Activated CD8-positive, alpha-beta T cell treated with anti-CD3 and anti-CD28 coated beads, Interleukin-2, amount 10 ng/mL, durations not matched to agents 7 days and 5 days (primary cell): Measurements from ENCODE around the gene SIPA1L3. TPM values are rescaled to one million over a fixed set of nuclear protein-coding genes. Genes with fewer than 3 reads are reported as not detected.

Source experiments
- ATAC-seq: fragments of 150-1000 bp; cut with Tn5 transposase; one replicate; pipeline ENCODE4 v1.10.0; 2021; ENCODE audit warnings: moderate library complexity
- CTCF ChIA-PET: fragments of 350-600 bp; sonication (Branson Sonifier 250); formaldehyde crosslinking; loops from one replicate; lab custom pipeline; 2021; ENCODE audit warnings: antibody characterized with exemption; lab: Charles Lee
- POLR2A ChIA-PET: fragments of 350-600 bp; sonication (Branson Sonifier 250); formaldehyde crosslinking; loops from one replicate; lab custom pipeline; 2021; ENCODE audit warnings: antibody characterized with exemption; lab: Charles Lee
- DNase-seq: peaks from one replicate; pipeline ENCODE4 v3.0.0-alpha.2; 2020
- H3K27ac Mint-ChIP-seq: one replicate; pipeline ENCODE4 v1.8.0; 2021; ENCODE audit warnings: mild to moderate bottlenecking, mixed read lengths
- H3K27me3 Mint-ChIP-seq: one replicate; pipeline ENCODE4 v1.8.0; 2021; ENCODE audit warnings: low read depth, mixed read lengths
- H3K36me3 Mint-ChIP-seq: one replicate; pipeline ENCODE4 v1.8.0; 2021; ENCODE audit warnings: low read depth, mixed read lengths
- H3K4me1 Mint-ChIP-seq: one replicate; pipeline ENCODE4 v1.8.0; 2021; ENCODE audit warnings: low read depth, mixed read lengths
- H3K4me3 Mint-ChIP-seq: one replicate; pipeline ENCODE4 v1.8.0; 2021; ENCODE audit warnings: mild to moderate bottlenecking, mixed read lengths
- H3K9me3 Mint-ChIP-seq: one replicate; pipeline ENCODE4 v1.8.0; 2022; ENCODE audit warnings: mixed read lengths; ENCODE audit not compliant: insufficient read depth
- total RNA-seq, 2 experiments: library from RNA; stranded (reverse); gene quantifications; one replicate each; pipeline ENCODE4 v1.2.3, GENCODE V29; 2021

Gene SIPA1L3
- total RNA-seq, 2 experiments from 2014 or later, result 18.3 to 20.2 TPM

DNA sequence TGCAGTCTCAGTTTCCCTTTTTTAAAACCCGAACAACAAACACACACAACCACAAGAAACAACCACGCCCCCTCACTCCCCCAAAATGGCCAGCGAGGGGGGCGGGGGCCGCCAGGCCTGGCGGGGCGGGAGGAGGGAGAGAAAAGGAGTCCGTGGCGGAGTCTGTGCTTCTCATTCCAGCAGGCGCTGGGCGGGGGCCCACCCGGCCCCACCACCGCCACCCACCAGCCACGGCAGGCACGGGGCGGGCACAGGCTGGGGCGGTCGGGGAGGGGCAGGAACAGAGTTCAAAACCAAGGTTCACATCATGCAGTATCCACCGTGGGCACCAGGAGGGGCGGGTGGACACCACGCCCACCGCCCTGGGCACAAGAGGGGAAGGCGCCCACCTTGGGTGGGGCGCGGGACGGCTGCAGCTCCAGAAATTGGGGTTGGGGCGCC, 304.2 kb downstream of the SIPA1L3 start:
- CTCF ChIA-PET, result no interaction called here
- H3K4me3 Mint-ChIP-seq, result no peak overlapping the region
- ATAC-seq, result no peak
- peaks cover 39% of the 10 kb centered on the region for H3K27me3 Mint-ChIP-seq
- DNase-seq, result no peak
- H3K9me3 Mint-ChIP-seq, result no peaks in the 10 kb centered on the region
- POLR2A ChIA-PET, result no interaction called here
- no peak overlapping the region for H3K27ac Mint-ChIP-seq
- H3K36me3 Mint-ChIP-seq, result peaks cover 3% of the 10 kb centered on the region
- peaks cover 13% of the 10 kb centered on the region for H3K4me1 Mint-ChIP-seq

DNA sequence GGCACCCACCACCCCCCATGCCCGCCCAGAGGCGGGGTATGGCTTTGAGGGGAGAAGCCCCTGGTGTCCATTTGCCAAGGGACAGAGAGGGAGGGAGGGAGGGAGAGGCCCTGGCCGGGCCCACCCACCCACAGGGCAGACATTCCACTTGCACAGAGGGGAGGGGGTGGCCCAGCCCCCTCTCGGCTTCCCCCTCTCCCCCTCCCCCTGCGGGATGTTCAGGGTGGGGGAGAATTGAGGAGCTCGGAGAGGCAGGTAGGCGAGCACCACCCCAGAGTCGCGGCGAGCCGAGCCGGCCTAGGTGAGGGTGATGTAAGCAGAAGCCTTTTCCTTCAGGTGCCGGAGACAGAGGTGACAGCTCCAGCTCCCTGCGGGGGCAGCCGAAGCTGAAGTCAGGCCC, 304.8 kb downstream of the SIPA1L3 start:
- Mint-ChIP-seq H3K36me3 (peaks cover 3% of the 10 kb centered on the region), H3K27me3 (peaks cover 39% of the 10 kb centered on the region), H3K4me1 (peaks cover 13% of the 10 kb centered on the region), H3K27ac (no peak overlapping the region), H3K9me3 (no peaks in the 10 kb centered on the region), H3K4me3 (no peak overlapping the region)
- ChIA-PET CTCF (no interaction called here), POLR2A (no interaction called here)
- DNase-seq, result no peak
- no peak for ATAC-seq

DNA sequence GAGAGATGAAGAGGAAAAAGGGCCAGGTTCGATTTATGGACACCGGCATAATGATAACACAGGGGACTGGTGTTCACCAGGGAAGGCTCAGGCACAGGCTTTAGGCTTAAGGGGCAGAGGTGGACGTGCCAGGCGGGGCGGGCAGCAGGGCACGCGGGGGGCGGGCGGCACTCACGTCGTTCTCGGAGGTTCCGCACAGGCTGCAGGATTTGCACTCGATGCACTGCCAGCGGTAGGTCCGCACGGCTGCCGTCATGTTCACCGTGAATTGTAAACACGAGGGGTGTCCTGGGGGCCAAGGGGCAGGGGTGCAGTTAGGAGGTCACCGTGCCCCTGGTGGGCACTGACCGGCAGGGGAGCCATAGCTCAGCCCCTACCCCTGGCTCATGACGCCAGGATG, 306.5 kb downstream of the SIPA1L3 start:
- H3K36me3 Mint-ChIP-seq, result peaks cover 3% of the 10 kb centered on the region
- no peaks in the 10 kb centered on the region for H3K9me3 Mint-ChIP-seq
- CTCF ChIA-PET, result interaction anchor here (0.7 kb wide), 1 partner anchor 311 kb away, joined by 5 read pairs; no protein-coding TSS in a partner anchor
- POLR2A ChIA-PET, result no interaction called here
- ATAC-seq (no peak), DNase-seq (no peak)
- H3K27ac Mint-ChIP-seq, result no peak overlapping the region
- H3K27me3 Mint-ChIP-seq, result peaks cover 37% of the 10 kb centered on the region
- peak overlapping the region; percentile 59 for H3K4me3 Mint-ChIP-seq
- H3K4me1 Mint-ChIP-seq, result peaks cover 13% of the 10 kb centered on the region

DNA sequence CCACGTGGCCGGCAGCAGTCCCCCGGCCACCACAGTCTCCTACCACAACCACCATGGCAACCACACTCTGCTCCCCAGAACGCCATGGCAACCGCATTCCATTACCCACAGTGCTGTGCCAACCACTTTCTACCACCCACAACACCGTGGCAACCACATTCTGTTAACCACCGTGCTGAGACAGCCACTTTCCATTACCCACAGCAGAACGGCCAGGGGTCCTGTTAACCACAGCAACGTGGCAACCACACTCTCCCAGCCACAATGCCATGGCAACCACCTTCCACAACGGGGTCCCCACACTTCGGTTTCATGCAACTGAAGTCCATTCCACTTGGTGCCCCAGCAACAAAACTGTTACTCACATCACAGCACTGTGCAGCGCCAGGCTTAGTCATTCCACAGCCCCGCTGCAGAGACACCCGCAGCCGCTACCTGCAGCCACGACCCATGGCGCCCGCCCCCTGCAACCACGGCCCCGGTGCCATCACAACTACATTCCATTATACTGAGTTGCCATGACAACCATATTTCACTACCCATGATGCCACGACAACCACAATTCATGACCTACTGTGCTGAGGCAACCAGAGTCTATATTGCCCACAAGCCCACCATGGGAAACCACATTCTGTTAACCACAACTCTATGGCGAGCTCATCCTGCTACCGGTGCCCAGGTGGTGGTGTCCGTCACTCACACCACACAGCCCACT, 307.1 kb downstream of the SIPA1L3 start:
- Mint-ChIP-seq H3K27me3 (peaks cover 35% of the 10 kb centered on the region), H3K4me3 (peak overlapping the region; percentile 59), H3K4me1 (peaks cover 13% of the 10 kb centered on the region), H3K36me3 (peaks cover 3% of the 10 kb centered on the region), H3K9me3 (no peaks in the 10 kb centered on the region), H3K27ac (peak overlapping the region; percentile 83)
- CTCF ChIA-PET, result interaction anchor here (0.6 kb wide), 1 partner anchor 312 kb away, joined by 3 read pairs; no protein-coding TSS in a partner anchor
- DNase-seq (peak; percentile 82), ATAC-seq (peak; percentile 89)
- POLR2A ChIA-PET, result interaction anchor here (0.7 kb wide), 1 partner anchor 357 kb away, joined by 3 read pairs; no protein-coding TSS in a partner anchor

DNA sequence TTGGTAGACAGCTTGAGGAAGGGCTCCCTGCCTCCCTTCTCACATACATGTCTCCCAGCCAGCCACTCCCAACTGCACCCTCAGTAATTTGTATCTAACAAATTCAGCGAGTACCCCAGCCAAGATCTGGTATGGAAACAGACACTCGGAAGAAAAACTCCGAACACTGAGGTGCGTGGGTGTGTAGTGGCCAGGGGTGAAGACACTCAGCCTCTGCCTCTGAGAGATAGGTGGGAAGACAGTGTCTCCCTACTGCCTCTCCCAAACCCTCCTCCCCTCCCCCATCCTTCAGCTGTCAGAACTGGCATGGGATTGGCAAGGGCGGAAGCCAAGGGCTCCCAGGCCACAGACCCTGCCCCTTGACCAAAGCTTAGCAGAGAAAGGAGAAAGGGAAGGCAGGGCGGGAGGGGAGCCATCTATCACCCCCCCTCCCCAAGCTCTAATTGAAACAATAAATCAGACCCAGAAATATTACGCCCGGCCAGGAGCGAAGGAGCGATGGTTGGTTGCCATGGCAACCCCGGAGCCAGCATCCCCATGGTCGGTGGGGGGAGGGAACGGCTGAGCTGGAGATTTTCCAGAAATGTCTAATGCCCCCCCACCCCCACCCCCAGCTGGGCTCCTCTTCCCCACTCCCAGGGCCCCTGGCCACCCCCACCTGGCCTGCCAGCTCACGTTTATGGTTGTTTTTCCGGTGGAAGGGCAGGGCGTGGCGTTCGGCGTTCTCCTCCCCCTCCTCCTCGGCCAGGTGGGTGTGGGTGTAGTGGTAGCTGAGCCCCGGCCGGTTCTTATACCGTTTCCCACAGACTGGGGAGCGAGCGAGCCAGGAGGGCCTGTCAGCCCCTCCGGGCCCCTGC, 310.0 kb downstream of the SIPA1L3 start:
- ChIA-PET CTCF (interaction anchor here (1.2 to 1.4 kb wide), 2 partner anchors 8 to 10 kb away, joined by 3 to 4 read pairs; no protein-coding TSS in a partner anchor), POLR2A (interaction anchor here (0.7 kb wide), 1 partner anchor 861 kb away, joined by 3 read pairs; no protein-coding TSS in a partner anchor)
- peaks cover 13% of the 10 kb centered on the region for H3K4me1 Mint-ChIP-seq
- no peak for DNase-seq
- H3K27me3 Mint-ChIP-seq, result peaks cover 28% of the 10 kb centered on the region
- H3K27ac Mint-ChIP-seq, result no peak overlapping the region
- H3K9me3 Mint-ChIP-seq, result no peaks in the 10 kb centered on the region
- no peak for ATAC-seq
- peaks cover 3% of the 10 kb centered on the region for H3K36me3 Mint-ChIP-seq
- H3K4me3 Mint-ChIP-seq, result no peak overlapping the region

DNA sequence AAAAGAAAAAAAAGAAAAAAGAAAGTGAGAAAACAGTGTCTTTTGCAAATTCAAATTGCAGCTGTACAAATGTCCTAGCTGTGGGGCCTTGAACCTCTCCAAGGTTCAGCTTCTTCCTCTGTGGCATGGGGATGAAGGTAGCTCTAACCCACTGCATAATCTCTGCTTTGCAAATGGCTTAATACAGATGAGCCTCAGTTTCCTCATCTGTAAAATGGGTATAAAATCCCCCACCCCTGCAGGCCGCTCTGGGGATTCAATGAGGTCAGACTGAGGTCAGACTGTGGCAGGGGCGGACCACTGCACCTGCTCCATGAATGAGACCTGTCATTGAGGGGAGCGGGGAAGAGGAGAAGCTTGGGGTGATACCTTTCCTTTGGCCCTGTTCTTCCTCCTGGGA, 311.2 kb downstream of the SIPA1L3 start:
- peaks cover 34% of the 10 kb centered on the region for H3K27me3 Mint-ChIP-seq
- no peak overlapping the region for H3K27ac Mint-ChIP-seq
- H3K9me3 Mint-ChIP-seq, result no peaks in the 10 kb centered on the region
- no peak for ATAC-seq
- H3K4me1 Mint-ChIP-seq, result peaks cover 12% of the 10 kb centered on the region
- H3K36me3 Mint-ChIP-seq, result peaks cover 3% of the 10 kb centered on the region
- no peak overlapping the region for H3K4me3 Mint-ChIP-seq
- CTCF ChIA-PET, result interaction anchor here (1.0 kb wide), 1 partner anchor 316 kb away, joined by 5 read pairs; no protein-coding TSS in a partner anchor
- no peak for DNase-seq
- POLR2A ChIA-PET, result interaction anchor here (0.6 kb wide), 1 partner anchor 20 kb away, joined by 4 read pairs; no protein-coding TSS in a partner anchor

DNA sequence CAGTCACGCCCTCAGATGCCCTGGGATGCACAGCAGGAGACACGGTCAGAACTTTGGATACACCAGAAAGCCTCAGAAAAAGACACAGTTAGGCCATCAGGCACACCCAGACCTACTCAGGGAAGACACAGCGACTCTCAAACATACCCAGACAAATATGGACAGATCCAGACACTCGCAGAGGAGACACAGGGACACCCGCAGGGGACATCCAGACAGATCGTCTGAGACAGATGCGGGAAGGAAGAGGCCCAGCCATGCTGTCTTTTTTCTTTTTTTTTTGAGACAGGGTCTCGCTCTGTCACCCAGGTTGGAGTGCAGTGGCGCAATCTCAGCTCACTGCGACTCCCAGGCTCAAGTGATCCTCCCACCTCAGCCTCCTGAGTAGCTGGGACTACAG, 312.2 kb downstream of the SIPA1L3 start:
- Mint-ChIP-seq H3K27ac (no peak overlapping the region), H3K4me3 (no peak overlapping the region), H3K36me3 (no peaks in the 10 kb centered on the region), H3K4me1 (peaks cover 10% of the 10 kb centered on the region), H3K27me3 (peaks cover 36% of the 10 kb centered on the region), H3K9me3 (no peaks in the 10 kb centered on the region)
- ChIA-PET CTCF (interaction anchor here (0.7 kb wide), 1 partner anchor 11 kb away, joined by 3 read pairs; no protein-coding TSS in a partner anchor), POLR2A (no interaction called here)
- DNase-seq (no peak), ATAC-seq (no peak)

DNA sequence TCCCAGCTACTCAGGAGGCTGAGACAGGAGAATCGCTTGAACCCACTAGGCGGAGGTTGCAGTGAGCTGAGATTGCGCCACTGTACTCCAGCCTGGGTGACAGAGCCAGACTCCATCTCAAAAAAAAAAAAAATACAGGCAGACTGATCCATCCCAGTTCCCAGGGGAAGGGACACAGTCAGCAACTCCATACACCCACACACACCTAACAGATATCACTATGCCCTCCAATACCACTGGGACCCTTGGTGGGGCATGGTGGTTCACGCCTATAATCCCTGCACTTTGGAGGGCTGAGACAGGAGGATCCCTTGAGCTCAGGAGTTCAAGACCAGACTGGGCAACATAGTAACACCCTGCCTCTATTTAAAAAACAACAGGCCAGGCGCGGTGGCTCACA, 314.4 kb downstream of the SIPA1L3 start:
- no peaks in the 10 kb centered on the region for H3K36me3 Mint-ChIP-seq
- no peaks in the 10 kb centered on the region for H3K9me3 Mint-ChIP-seq
- ChIA-PET CTCF (no interaction called here), POLR2A (no interaction called here)
- H3K4me3 Mint-ChIP-seq, result no peak overlapping the region
- H3K4me1 Mint-ChIP-seq, result peaks cover 10% of the 10 kb centered on the region
- peaks cover 38% of the 10 kb centered on the region for H3K27me3 Mint-ChIP-seq
- no peak for ATAC-seq
- no peak overlapping the region for H3K27ac Mint-ChIP-seq
- DNase-seq, result no peak

DNA sequence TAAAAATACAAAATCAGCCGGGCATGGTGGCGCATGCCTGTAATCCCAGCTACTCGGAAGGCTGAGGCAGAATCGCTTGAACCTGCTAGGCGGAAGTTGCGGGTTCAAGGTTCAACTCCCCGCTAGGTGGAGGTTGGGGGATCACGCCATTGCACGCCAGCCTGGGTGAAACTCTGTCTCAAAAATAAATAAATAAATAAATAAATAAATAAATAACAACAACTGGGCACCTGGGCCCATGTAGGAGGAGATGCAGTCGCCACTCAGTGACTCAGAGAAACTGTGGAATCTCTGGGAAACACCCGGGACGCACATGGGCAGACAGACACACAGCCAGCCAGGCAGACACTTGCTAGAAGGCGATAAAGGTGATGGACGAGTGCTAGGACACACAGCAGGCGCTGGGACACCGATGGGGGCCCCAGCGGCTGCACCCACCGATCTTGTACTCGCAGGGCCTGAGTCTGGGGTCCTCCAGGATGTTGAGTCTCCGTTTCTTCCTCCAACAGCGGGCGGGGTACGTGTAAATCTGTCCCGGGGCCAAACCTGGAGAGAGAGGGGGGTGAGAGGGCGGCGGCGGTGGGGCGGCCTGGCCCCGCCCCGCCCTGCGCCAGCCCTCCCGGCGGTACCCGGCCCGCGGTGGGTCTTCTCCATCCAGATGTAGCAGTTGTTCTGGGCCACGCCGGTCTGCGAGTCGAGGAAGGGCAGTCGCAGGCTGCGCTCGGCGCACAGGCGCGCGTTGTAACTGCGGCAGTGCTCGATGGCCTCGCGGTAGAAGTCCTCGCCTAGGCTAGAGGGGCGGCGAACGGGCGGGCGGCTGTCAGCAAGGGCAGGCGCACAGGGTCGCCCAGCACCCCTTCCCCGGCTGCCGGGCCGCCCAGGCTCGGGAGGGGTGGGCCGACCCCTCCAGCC, 315.2 kb downstream of the SIPA1L3 start:
- Mint-ChIP-seq H3K27me3 (peaks cover 44% of the 10 kb centered on the region), H3K27ac (no peak overlapping the region), H3K4me3 (no peak overlapping the region), H3K9me3 (no peaks in the 10 kb centered on the region), H3K36me3 (no peaks in the 10 kb centered on the region), H3K4me1 (peaks cover 10% of the 10 kb centered on the region)
- ChIA-PET CTCF (no interaction called here), POLR2A (no interaction called here)
- no peak for ATAC-seq
- no peak for DNase-seq

DNA sequence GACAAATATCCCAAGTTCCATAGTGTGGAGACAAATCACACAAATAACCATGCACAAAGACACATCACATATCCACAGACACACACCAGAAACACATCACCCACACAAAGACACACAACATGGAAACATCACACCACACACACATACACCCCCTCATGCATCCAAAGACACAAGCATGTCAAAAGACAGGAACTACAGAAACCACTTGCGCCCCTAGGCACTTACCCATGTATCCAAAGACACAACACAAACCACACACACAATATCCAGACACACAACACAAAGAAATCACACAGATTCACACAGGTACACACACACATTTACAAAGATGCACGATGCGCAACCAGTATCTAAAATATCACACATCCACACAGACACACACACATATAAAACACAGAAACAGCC, 316.1 kb downstream of the SIPA1L3 start:
- Mint-ChIP-seq H3K4me3 (no peak overlapping the region), H3K4me1 (peaks cover 10% of the 10 kb centered on the region), H3K9me3 (no peaks in the 10 kb centered on the region), H3K27ac (no peak overlapping the region), H3K27me3 (peaks cover 53% of the 10 kb centered on the region), H3K36me3 (no peaks in the 10 kb centered on the region)
- POLR2A ChIA-PET, result no interaction called here
- ATAC-seq, result no peak
- DNase-seq, result no peak
- CTCF ChIA-PET, result no interaction called here

DNA sequence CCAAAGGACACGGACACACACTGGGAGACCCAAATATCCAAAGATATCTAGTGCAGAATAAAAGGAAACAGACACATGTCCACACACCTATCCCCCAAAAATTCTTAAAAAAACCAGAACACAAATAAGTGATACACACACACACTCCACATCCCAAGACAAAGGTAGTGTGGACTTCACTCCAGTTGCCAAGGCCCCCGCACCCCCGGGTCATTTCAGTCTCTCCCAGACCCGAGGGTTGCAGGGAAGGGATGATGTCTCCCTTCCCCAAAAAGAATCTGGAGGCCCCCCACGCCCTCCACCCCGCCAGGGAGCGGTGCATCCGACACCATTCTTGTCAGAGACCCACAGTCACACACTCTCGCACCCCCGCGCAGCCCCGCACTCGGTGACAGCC, 316.6 kb downstream of the SIPA1L3 start:
- no peaks in the 10 kb centered on the region for H3K36me3 Mint-ChIP-seq
- H3K9me3 Mint-ChIP-seq, result no peaks in the 10 kb centered on the region
- ChIA-PET CTCF (no interaction called here), POLR2A (no interaction called here)
- ATAC-seq (no peak), DNase-seq (no peak)
- peaks cover 52% of the 10 kb centered on the region for H3K27me3 Mint-ChIP-seq
- H3K27ac Mint-ChIP-seq, result no peak overlapping the region
- peak overlapping the region; percentile 57 for H3K4me3 Mint-ChIP-seq
- peaks cover 10% of the 10 kb centered on the region for H3K4me1 Mint-ChIP-seq
